GM21423 (cell line): ENCODE data around the gene CGNL1.

Experiments
- ATAC-seq: cut with Tn5 transposase; IDR thresholded peaks from one replicate; pipeline ENCODE4 v1.9.1; 2021; ENCODE audit warnings: mild to moderate bottlenecking, moderate library complexity; ENCODE audit not compliant: unreplicated experiment

The CGNL1 gene

GRCh38 chr15:57353317-57353804 is 22.9 kb upstream of the CGNL1 start:
- ATAC-seq = no peak

GRCh38 chr15:57354436-57355123 is 21.7 kb upstream of the CGNL1 start:
- no peak for ATAC-seq

GRCh38 chr15:57355259-57355658 is 21.0 kb upstream of the CGNL1 start:
- ATAC-seq = no peak

GRCh38 chr15:57356178-57356577 is 20.1 kb upstream of the CGNL1 start:
- ATAC-seq = no peak

- no peak for ATAC-seq
Observed at GRCh38 chr15:57356636-57357035, 19.7 kb upstream of the CGNL1 start.

GRCh38 chr15:57357799-57358198 is 18.5 kb upstream of the CGNL1 start:
- ATAC-seq = no peak

GRCh38 chr15:57358571-57358970 is 17.7 kb upstream of the CGNL1 start:
- ATAC-seq = no peak

- no peak for ATAC-seq
Observed at GRCh38 chr15:57363661-57364060, 12.6 kb upstream of the CGNL1 start.

- ATAC-seq = no peak
Observed at GRCh38 chr15:57364282-57365007, 11.9 kb upstream of the CGNL1 start.

- no peak for ATAC-seq
Observed at GRCh38 chr15:57367556-57367955, 8.7 kb upstream of the CGNL1 start.

GRCh38 chr15:57370929-57371328 is 5.4 kb upstream of the CGNL1 start:
- ATAC-seq = no peak

GRCh38 chr15:57373251-57373881 is 2.9 kb upstream of the CGNL1 start:
- no peak for ATAC-seq

- no peak for ATAC-seq
Observed at GRCh38 chr15:57373882-57374276, 2.4 kb upstream of the CGNL1 start.

GRCh38 chr15:57376696-57377477 is 582 bp downstream of the CGNL1 start:
- ATAC-seq = no peak

GRCh38 chr15:57377478-57377847 is 1.2 kb downstream of the CGNL1 start:
- no peak for ATAC-seq

GRCh38 chr15:57379487-57379886 is 3.2 kb downstream of the CGNL1 start:
- no peak for ATAC-seq

GRCh38 chr15:57380854-57381253 is 4.5 kb downstream of the CGNL1 start:
- no peak for ATAC-seq

GRCh38 chr15:57382215-57382614 is 5.9 kb downstream of the CGNL1 start:
- no peak for ATAC-seq

- ATAC-seq = no peak
Observed at GRCh38 chr15:57382969-57383368, 6.7 kb downstream of the CGNL1 start.

- no peak for ATAC-seq
Observed at GRCh38 chr15:57384024-57384423, 7.7 kb downstream of the CGNL1 start.

GRCh38 chr15:57384816-57385215 is 8.5 kb downstream of the CGNL1 start:
- no peak for ATAC-seq
